ENCODE results near the gene TCF20.
A peak's percentile ranks its signal among the peaks of the same experiment; 100 is the strongest.

Gene TCF20

GRCh38 chr22:42281706-42282251 lies 11.3 kb upstream of the TCF20 start:
- DNase-seq = no peak

GRCh38 chr22:42281284-42281683 lies 10.8 kb upstream of the TCF20 start:
- DNase-seq = no peak

- DNase-seq = no peak
Measured at GRCh38 chr22:42280836-42281235, 10.4 kb upstream of the TCF20 start.

- DNase-seq = no peak
Measured at GRCh38 chr22:42280140-42280539, 9.7 kb upstream of the TCF20 start.

- no peak for DNase-seq
Measured at GRCh38 chr22:42279425-42280020, 9.1 kb upstream of the TCF20 start.

- peak; percentile 68 for DNase-seq
Measured at GRCh38 chr22:42277988-42278776, 7.7 kb upstream of the TCF20 start.

DNA sequence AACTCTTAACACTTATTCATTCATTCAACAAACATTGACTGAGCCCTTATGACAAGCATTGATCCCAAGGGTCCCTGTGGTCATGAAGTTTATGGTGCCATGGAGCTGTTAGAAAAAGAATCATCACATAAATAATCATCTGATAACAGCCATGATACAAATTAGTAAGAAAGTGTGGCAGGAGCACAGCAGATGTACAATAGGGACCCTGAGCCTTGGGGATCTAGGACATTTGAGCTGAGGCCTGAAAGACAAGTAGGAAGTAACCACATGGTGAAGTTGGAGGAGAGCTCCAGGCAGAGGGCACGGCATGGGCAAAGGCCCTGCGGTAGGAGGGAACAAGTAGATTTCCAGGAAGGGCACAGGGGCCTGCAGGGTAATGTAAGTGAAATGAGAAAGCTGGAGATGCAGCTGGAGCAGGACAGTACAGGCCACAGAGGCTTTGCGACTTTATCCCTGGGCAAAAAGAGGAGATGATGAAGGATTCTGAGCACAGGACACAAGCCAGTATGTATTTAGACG lies 6.8 kb upstream of the TCF20 start:
- no peak for DNase-seq

GRCh38 chr22:42275970-42276369 lies 5.5 kb upstream of the TCF20 start:
- DNase-seq = peak; percentile 51

GRCh38 chr22:42275176-42275575 lies 4.7 kb upstream of the TCF20 start:
- no peak for DNase-seq

- DNase-seq = peak; percentile 79
Measured at GRCh38 chr22:42273855-42274451, 3.5 kb upstream of the TCF20 start.

- DNase-seq = no peak
Measured at GRCh38 chr22:42272431-42272999, 2.1 kb upstream of the TCF20 start.

DNA sequence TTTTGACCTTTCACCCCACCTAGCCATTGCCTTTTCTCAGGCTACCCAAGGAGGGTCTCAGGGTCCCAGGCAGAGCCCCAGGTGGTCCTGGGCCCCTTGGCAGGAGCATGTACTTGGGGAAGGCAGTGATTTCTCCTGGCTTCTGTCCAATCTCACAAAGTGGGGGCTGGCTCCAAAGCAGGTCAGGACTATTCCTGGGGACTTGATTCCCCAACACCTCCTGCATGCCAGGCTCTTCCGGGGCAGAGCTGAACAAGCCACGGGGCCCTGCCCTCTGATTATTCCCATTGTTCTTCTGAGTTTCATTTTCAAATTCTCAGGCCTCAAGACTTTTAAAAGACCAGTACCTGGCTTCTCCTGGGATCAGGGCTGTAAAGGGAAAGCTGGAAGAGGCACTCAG lies 1.5 kb upstream of the TCF20 start:
- no peak for DNase-seq

- no peak for DNase-seq
Measured at GRCh38 chr22:42271191-42271813, 849 bp upstream of the TCF20 start.

DNA sequence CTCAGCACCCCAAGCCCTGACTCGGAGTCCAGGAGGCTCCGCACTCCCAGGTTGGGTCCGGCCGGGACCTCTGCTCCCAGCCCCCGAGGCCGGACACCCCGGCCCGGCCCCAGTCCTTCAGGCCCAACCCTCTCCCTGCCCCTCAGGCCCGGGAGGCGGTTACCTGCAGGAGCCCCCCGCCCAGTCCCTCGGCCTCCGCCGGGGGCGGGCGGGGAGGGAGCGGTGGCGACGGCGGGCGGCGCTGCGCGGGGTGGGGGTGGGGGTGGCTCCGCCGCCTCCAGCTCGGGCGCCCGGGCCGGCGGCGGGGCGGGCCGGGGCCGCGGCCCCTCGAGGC lies 310 bp downstream of the TCF20 start:
- peak; percentile 63 for DNase-seq

DNA sequence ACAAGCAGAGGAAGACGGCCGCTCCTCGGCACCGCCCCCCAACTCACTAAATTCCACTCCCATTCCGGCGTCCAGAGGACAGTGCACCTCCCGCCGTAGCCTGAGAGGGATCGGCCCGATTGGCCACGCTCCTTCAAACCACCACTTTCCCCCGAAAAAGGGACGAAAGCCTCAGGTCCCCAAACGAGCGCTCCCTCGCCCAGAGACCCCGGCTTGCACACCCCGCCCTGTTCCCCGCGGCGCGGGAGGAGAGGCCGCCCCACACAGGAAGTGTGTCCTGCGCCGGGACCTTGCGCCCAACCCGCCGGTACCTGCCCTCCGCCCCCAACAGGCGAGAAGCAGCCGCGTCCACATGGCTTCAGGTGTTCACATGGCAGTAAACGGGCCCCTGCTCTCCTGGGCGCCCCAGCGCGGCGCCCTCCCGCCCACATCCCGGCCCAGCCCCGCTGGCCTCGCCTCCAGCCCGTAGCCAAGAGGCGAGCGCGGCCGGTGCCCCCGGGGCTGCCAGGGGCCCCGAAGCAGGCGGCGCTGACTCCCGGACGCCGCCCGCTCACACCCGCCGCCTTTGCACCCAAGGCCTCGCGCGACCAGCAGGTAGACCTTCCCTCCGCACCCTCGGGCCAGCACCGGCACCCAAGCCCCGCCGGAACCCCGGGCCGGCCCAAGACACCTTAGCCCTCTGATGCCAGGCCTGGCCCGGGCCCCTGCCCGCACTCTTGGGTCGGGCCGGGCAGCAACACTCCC lies 849 bp downstream of the TCF20 start:
- peak; percentile 60 for DNase-seq

DNA sequence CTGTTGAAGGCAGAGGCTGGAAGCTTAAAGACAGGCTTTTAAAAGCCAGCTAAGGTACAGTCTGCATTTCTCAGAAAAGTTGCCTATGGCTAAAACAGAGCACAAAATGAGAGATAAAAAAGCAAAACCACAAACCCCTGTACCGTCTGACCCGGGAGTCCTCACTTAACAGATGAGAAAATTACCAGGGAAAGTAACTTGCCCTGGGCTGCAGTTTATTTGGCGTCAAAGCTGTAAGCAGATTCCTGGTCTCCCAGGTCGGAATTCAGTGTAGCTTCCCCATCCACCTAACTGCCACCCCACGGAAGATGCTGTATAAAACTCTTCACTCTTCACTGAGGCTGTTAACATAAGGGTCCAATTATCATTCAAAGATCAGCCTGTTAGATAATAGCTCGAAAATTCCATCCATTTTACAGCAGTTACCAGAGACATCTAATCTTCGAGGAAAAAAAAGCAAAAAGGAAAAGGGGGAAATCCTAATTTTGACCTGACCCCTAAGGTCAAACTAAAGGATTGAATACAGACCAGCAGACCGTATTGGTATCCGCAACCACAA lies 1.5 kb downstream of the TCF20 start:
- DNase-seq = no peak

DNA sequence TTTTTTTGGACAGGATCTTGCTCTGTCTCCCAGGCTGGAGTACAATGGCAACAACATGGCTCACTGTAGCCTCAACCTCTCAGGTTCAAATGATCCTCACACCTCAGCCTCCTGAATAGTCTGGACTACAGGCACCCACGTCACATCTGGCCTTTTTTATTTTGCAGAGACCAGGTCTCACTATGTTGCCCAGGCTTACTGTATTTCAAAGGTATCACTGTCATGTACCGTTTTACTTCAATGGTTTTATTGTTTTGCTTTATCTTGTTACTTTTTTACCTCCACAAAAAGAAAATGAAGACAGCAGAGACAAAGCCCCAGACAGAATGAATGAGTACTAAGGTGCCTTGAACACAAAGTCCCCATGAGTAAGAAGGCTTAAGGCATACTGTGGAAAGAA lies 5.1 kb downstream of the TCF20 start:
- DNase-seq = no peak

DNA sequence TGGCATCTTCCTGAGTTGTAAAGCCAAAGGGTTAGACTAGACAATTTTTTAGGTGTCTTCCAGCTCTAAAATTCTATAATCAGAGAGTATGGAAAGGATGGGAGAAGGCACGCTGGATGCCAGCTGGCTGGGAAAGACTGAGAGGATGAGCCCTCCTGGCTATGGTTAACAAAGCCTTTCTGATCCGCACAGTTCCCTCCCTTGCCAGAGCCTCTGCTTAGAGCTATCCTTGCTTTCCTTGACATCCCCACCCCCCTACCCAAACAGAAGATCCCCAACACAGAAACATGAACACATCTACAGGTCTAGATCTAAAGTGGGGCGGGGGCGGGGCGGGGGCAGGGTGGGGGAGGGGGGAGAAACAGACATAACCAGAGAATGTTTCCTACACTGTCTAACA lies 6.5 kb downstream of the TCF20 start:
- DNase-seq = no peak

DNA sequence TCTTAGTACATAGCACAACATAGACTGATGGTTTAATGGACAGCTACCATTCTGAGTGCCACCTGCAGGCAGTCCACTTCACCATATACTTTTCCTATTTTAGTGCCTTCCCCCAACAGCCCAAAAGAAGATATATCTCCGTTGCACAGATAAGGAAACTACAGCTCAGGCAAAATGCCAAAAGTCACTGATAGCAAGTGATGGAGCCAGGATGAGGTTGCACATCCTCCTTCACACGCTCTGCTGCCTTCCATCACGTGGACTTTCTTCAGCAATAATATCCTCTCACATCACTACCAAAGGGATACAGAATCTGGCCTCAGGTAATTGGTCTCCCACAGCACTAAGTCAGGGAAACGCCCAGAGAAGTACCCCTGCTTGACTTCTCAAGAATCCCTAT lies 7.5 kb downstream of the TCF20 start:
- no peak for DNase-seq

GRCh38 chr22:42261296-42261695 lies 9.2 kb downstream of the TCF20 start:
- no peak for DNase-seq

- no peak for DNase-seq
Measured at GRCh38 chr22:42258126-42258525, 12.3 kb downstream of the TCF20 start.

DNA sequence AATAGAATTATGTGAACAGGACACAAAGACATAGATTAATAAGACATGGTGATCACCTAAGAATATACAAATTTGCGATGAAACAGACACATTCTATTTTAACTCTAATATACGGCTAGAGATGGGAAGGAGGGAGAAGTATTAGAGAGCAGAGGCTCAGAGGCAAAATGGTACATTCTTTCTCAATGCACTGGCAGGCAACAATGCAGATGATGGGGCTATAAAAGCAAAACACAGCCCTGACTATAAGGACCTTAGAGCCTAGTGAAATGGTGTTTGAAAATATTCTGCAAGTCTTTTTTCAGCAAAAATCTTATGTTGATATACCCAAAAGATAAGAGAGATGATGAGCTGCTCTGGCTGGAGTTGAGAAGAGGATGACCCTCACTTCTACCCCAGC lies 13.1 kb downstream of the TCF20 start:
- DNase-seq = no peak

All from eye (tissue), 1 donor.